RWPE1 (cell line): ENCODE results near the gene HERC6.

Experiments
- CTCF ChIA-PET: fragments of 350-600 bp; sonication (Branson Sonifier 250); formaldehyde crosslinking; extraction: SDS; loops from one replicate; lab custom pipeline; 2021; lab: Yijun Ruan, JAX
- POLR2A ChIA-PET: fragments of 400-600 bp; formaldehyde crosslinking; extraction: SDS; loops from one replicate; lab custom pipeline; 2020; ENCODE audit warnings: antibody characterized with exemption; ENCODE audit not compliant: low non-redundant PET; lab: Yijun Ruan, JAX
- DNase-seq: peaks from one replicate; pipeline ENCODE4 v3.0.0; 2012; ENCODE audit warnings: low spot score
- H3K27ac ChIP-seq: fragments of 450-650 bp; 2 replicates; pipeline ENCODE4 v1.5.1; 2017
- CTCF ChIP-seq: fragments of 450-650 bp; conservative IDR thresholded peaks from 2 replicates; pipeline ENCODE4 v1.5.1; 2017; ENCODE audit warnings: low read depth, mild to moderate bottlenecking

HERC6 gene

GRCh38 chr4:88381123-88381522 is 2.5 kb downstream of the HERC6 start:
- ChIA-PET POLR2A (no interaction called here), CTCF (no interaction called here)
- TF ChIP-seq CTCF: no peak
- no peak for DNase-seq
- H3K27ac ChIP-seq: no peak overlapping the region

GRCh38 chr4:88382621-88383020 is 4.0 kb downstream of the HERC6 start:
- no peak for DNase-seq
- POLR2A ChIA-PET: no interaction called here
- no peak for TF ChIP-seq CTCF
- CTCF ChIA-PET: no interaction called here
- no peak overlapping the region for H3K27ac ChIP-seq

GRCh38 chr4:88390128-88390527 is 11.5 kb downstream of the HERC6 start:
- POLR2A ChIA-PET: no interaction called here
- no peak overlapping the region for H3K27ac ChIP-seq
- DNase-seq: no peak
- TF ChIP-seq CTCF: no peak
- CTCF ChIA-PET: no interaction called here

GRCh38 chr4:88391703-88392102 is 13.1 kb downstream of the HERC6 start:
- H3K27ac ChIP-seq: no peak overlapping the region
- no peak for TF ChIP-seq CTCF
- DNase-seq: no peak
- CTCF ChIA-PET: no interaction called here
- POLR2A ChIA-PET: no interaction called here

GRCh38 chr4:88396681-88397080 is 18.0 kb downstream of the HERC6 start:
- DNase-seq: no peak
- ChIA-PET CTCF (no interaction called here), POLR2A (no interaction called here)
- TF ChIP-seq CTCF: no peak
- no peak overlapping the region for H3K27ac ChIP-seq

- H3K27ac ChIP-seq: no peak overlapping the region
- ChIA-PET CTCF (no interaction called here), POLR2A (no interaction called here)
- DNase-seq: no peak
- TF ChIP-seq CTCF: no peak
Observed at GRCh38 chr4:88398381-88398780, 19.7 kb downstream of the HERC6 start.

GRCh38 chr4:88409206-88409605 is 30.6 kb downstream of the HERC6 start:
- no peak for TF ChIP-seq CTCF
- ChIA-PET POLR2A (no interaction called here), CTCF (no interaction called here)
- no peak for DNase-seq
- H3K27ac ChIP-seq: no peak overlapping the region
